Embryonic facial prominence (tissue), 1 donor: ENCODE data around the gene FBN1.

Source experiments
- DNase-seq: peaks from one replicate; pipeline ENCODE4 v3.0.0-alpha.2; 2016; ENCODE audit errors: extremely low spot score

Gene FBN1

DNA sequence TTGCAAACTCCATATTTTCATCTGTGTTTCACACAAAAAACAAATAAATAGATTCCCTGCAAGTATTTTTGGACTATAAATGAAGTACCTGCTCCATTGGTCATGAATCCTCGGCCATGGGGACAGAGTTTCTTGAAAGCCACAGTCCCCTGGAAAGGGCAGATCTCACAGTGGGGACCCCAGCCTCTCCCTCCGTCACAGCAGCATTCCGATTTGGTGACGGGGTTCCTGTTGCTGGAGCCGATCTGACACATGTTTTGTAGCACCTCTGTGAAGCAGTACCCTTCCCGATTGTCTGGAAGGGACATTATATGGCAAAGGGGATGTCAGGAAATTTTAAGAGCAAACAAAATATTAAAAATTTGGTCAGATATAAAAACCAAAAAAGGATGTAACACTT is 218.0 kb downstream of the FBN1 start:
- DNase-seq = no peak

GRCh38 chr15:48426941-48427340 is 218.6 kb downstream of the FBN1 start:
- no peak for DNase-seq

GRCh38 chr15:48426044-48426443 is 219.5 kb downstream of the FBN1 start:
- DNase-seq = no peak

DNA sequence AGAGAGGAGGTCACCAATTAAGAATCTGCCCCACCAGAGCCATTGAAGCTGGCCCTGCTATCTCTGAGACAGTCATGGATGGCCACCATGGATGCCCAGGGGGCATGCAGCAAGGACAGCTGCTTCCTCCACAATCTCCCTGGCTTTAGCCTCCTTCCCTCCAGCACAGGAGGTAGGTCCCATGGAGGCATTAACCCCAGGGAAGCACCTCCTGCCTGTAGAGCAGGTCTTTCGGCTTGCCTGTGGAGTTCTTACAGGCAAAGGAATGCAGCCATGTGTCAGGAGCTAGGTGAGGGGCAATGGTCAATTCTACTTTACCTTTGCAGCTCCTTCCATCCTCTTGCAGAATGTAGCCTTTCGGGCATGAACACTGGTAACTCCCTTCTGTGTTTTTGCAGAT is 220.5 kb downstream of the FBN1 start:
- no peak for DNase-seq

DNA sequence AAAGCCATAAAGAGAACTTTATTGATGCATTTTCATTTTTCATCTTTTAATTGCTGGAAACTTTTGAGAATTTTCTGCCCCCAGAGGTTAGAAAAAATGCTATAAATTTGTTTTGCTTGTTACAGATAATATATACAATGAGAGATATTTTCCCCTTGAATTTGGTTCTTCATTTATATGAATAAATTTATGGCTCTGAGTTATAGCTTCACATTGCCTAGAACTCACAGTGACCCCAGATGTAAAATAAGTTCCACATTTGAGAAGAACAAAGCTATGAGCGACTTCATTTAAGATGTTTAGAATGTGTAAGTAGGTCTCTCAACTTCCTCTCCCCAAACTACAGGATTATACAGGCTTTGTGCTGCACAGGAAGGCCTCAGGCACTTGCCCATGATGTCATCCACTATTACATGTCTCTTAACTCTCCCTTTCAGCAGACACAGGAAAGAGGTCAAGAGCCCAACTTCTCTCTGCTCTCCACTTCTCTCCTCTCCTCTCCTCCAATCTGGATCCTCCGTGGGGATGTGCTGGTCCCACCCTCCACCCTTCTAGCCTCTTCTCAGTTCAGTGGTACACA is 221.5 kb downstream of the FBN1 start:
- no peak for DNase-seq

DNA sequence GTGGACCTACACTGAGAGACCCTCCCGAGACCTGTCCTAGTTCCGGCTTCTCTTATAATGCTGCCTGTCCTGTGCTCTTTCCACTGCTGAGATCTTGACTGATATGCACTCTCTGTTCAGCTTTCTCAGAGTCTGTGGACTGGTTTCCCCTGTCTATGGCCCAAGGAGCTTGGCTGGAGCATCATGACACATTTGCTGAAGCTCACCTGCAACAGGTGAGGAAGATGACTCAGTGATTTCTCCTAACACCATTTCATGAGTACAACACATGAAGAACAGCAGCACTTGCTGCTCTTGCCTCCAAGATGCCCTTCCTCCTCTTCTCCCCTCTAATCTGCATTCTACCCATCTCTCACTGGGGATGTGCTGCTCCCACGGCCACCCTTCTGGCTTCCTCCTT is 222.2 kb downstream of the FBN1 start:
- DNase-seq = no peak

- no peak for DNase-seq
These were observed 223.1 kb downstream of the FBN1 start for GRCh38 chr15:48422401-48422800.

- DNase-seq = no peak
These were observed 224.1 kb downstream of the FBN1 start for GRCh38 chr15:48421362-48421761.

GRCh38 chr15:48419896-48420295 is 225.6 kb downstream of the FBN1 start:
- no peak for DNase-seq

DNA sequence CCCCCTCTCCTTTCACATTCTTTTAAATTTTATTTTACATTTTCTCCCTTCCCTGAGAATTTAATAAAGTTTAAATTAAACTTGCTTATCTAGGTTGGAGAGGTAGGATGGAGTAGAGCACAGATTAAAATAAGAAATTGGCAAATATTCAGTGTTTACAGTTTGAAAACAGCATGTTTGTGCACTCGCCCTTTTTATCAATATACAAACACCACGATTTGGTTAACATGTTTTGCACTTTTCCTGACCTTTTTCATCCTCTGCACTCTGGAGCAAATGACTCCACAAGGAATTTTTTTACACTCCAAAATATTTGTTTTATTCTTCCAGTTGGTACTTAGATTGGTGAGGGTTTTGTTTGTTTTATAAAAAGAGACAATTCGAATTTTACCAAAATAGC is 227.2 kb downstream of the FBN1 start:
- no peak for DNase-seq

- DNase-seq = no peak
These were observed 229.2 kb downstream of the FBN1 start for GRCh38 chr15:48416301-48416700.

GRCh38 chr15:48415036-48415886 is 230.2 kb downstream of the FBN1 start:
- no peak for DNase-seq

- DNase-seq = no peak
These were observed 231.5 kb downstream of the FBN1 start for GRCh38 chr15:48414015-48414414.

DNA sequence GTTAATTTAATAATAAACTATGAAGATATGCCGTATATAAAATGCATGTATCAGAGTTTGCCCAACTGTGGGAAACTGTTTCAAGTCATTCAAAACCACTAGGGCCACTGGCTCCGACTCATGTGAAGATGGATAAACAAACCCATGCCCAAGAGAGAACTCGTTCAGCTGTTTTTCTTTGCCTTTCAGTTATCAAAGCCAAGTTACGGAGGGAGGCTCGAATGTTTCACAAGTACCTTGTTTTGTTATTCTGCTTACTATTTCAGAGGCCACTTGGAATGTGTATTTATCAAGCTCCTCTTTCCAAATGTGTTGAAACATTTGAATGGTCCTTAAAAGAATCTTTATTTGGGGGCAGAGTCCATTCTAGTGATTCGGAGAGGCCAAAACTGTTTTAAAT is 232.2 kb downstream of the FBN1 start:
- no peak for DNase-seq

DNA sequence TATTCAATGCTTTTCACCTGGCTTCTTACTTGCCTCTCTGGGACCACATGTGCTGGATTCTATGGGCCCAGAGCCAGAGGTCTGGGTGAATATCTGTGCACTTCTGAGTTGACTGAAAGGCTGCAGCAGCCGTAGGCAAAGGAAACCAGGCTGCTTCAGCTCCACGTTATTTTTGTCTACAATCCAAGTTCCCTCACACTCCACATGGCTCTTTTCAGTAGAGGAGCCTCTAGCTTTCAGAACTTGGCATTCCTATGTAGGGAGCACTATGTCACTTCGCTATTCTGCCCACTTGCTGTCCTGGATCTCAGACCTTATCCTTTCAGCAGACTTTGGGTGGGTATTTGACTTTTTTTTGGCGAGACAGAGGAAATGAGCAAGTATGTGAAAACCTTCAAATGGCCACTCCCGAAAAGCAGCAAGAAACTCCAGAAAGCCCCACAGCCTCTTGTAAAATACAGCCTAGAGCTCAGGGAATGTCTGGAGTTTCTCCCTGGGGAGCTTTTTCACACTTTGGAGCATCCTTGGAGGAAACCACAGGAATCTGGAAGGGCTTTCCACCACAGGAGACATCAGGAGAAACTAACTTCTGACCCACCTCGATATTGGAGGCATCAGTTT is 233.4 kb downstream of the FBN1 start:
- no peak for DNase-seq

- DNase-seq = no peak
These were observed 235.9 kb downstream of the FBN1 start for GRCh38 chr15:48409623-48410022.

GRCh38 chr15:48408327-48408726 is 237.2 kb downstream of the FBN1 start:
- no peak for DNase-seq

DNA sequence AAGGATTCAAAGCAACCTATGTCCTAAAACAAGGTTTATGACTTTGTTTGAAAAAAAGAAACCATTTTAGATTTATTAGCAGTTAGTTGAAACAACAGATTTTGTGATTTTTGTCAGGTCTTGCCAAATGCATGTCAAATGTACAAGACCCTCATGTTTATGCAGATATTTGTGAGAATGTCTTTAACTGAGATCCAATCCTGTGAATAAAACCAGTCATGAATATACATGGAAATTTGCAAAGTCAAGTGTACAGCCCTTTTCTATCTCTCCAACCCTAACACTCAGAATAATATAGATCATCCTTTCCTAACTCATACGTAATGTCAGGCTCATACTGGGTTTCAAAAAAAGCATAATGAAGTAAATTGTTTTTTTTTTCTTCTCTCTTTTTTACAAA is 237.9 kb downstream of the FBN1 start:
- no peak for DNase-seq

DNA sequence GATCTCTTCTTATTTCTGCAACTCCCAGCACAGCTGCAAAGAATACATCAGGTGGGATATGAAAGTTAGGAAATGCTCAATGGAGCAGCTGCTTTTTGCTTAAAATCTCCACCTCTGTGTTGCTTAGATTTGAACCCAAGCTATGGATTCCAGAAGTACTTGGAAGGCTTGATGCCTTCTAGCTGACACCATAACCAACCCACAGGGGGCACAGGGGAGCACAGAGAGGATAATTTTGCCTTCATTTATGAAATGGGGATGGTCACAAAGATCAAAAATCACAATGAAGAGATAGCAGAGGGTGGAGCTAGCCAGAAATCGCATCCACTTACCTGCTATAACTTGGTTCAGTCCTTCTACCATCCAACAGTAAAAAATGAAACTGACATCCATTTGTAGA is 238.6 kb downstream of the FBN1 start:
- DNase-seq = no peak

GRCh38 chr15:48406266-48406891 is 239.1 kb downstream of the FBN1 start:
- DNase-seq = no peak

DNA sequence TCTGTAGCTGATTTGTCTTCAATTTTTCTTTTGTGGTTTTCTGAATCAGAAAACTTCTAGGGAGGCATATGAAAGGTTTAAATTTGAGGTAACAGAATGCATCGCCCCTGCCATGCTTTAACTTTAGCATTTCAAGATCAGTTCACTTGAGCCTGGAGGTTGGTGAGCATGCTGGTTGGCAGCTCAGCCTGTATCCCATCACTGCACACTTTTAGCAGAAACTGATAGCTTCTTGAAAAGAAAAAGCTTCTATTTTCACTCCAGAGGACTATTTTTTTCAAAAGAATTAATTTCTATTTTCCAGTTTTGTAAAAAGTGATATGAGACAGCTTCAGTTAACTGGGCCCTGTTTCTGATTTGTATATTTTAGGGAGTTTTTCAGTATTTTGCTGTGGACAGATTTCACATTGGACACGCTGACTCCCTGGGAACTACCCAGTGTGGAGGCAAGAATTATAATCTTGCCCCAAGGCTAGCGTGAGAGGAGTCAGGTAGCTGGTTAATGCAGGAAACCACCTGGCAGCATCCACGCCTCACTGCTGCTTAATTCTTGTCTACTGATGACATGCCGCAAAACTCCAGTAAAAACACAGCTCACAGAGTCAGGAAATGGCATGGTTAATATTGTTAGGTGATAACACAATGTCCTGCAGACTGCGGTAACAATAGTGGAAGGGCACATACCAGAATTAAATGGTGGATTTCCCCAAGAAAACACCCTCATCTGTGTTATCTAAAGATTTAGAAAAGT is 242.9 kb downstream of the FBN1 start:
- DNase-seq = no peak

DNA sequence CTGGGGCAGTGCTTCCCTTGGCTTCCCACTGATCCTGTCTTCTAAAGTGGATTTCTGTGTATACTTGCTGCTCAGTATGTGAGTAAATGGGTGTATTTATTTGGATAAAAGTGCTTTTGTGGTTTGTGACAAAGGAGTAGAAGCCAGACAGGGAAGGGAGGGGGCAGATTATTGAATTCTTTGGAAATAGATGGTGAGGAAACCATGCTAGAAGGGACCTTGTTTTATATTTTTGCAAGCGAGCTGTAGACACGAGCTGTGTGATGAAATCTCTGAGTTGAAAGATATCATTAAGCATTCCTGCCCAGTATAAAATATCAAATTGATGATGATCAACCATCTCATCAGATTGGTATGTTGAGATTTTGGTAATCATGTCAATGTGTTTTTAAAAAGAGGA is 245.4 kb downstream of the FBN1 start:
- DNase-seq = no peak
